Stimulated activated CD4-positive, alpha-beta T cell treated with anti-CD3 and anti-CD28 coated beads, Interleukin-4, amount 100 ng/mL, for 1 hour (primary cell): ENCODE measurements around the gene EREG.
"Not testable (repeated sequence)": the region's sequence is repeated elsewhere in the genome, so short reads cannot be mapped to it uniquely, and the experiment has no call there.

Experiments used
- DNase-seq: peaks from one replicate; pipeline ENCODE4 v3.0.0-alpha.2; 2020

EREG gene, protein sequence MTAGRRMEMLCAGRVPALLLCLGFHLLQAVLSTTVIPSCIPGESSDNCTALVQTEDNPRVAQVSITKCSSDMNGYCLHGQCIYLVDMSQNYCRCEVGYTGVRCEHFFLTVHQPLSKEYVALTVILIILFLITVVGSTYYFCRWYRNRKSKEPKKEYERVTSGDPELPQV

DNA sequence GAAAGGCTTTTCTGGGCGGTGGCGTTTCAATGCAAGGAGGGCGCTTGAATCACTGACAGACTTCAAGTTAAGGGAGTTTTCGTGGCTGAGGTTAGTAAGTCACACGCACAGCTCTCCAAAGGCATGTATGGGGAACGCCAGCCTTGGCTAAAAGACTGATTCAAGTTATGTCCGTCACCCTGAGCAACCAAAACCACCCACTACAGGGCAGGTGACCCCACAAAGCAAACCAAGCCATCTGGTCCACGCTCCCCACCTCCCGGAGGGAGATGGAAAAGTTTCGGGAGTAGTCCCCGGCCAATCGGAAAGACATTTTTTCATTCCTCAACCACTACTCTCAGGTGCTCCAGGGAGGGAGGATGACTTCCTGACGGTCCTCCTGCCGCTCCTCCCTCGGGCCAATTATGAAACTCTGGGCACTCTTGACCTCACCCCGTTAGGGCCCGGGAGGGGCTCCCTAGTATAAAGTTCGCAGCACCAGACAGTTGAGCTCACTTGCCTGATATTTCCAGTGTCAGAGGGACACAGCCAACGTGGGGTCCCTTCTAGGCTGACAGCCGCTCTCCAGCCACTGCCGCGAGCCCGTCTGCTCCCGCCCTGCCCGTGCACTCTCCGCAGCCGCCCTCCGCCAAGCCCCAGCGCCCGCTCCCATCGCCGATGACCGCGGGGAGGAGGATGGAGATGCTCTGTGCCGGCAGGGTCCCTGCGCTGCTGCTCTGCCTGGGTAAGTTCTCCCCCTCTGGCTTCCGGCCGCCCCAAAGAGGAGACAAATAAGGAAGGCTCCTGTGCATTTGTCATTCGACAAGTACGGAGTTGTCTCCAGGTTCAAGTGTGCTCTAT is at the start of gene EREG:
Gene EREG, plus strand, starts transcription at position 494 of the 840 bp plus-strand sequence. Its CDS starts 164 bp downstream, at position 658.
- peak; percentile 8 for DNase-seq

DNA sequence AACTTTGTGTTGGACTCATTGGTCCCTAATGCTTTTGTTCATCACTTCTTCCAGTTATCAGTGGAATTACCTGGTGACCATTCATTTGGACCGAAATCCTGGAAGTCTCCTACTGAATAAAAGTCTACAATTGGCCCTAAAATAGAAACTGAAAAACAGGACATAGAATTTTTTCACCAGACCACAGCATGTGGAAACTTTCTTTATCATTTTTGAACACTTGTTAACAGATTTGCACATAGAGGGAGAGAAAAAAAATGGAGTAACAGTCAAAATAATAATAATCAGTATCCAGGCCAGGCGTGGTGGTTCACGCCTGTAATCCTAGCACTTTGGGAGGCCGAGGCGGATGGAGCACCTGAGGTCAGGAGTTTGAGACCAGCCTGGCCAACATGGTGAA is 49.6 kb upstream of the EREG start:
- DNase-seq, result no peak

DNA sequence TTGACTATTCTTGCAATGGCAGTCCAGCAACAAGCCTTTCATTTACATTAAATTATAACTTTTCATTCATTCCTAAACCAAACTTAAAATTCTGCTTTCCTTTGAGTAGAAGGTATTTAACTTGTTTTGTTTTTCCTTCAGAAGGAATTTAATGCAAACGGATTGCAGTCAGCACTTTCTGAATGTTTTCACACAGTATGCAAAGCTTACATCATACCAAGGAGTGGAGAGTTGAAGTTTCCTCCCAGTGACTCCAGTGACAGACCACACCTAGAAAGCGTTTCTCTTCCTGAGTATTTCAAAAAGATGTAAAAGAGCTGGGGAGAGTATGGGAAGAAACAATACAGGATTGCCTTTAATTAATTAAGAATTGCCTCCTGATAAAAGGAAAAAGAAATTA is 48.5 kb upstream of the EREG start:
- DNase-seq, result no peak

DNA sequence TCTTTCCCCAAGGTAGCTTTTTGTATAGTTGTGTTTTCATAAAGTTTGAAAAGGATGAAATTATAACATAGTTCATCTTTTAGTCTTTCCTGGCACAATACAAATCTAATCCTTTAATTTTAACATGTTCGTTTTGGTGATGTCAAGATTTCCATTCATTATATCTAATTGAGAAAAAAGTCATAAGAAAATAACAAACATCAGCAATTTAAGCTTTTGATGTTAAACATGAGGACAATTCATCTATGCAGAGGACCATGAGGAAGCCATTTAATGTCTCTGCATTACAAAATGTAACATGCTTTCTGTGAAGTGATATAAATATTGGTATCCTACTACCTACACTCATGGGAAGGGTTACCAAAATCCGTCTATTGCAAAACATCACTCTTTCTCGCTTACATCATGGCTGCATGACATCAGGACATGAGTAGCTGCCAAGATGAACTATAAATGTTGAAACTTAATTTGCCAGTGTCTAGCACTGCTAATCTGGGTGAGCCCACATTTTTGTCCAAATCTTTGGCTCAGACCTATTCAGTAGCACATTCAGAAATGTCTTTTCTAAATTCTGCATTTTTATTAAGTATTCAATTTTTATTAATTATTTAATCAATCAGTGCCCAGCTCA is 47.2 kb upstream of the EREG start:
- DNase-seq, result no peak

DNA sequence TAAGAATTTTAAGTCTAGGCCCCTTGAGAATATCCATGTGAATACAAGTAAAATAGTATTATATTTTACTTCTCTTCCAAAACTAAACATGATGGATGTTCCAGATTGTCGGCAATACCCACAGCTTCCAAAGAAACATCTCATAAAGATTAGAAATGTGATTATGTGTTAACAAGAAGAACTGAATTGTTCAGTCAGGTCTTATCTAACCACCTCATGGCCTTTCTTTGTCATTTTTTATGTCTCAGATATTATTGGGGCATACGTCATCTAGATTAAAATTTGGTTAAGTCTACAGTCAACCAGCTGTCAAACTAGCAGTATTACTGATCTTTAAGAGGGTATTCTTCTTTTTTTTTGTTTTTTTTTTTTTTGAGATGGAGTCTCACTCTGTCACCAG is 46.7 kb upstream of the EREG start:
- DNase-seq, result no peak

DNA sequence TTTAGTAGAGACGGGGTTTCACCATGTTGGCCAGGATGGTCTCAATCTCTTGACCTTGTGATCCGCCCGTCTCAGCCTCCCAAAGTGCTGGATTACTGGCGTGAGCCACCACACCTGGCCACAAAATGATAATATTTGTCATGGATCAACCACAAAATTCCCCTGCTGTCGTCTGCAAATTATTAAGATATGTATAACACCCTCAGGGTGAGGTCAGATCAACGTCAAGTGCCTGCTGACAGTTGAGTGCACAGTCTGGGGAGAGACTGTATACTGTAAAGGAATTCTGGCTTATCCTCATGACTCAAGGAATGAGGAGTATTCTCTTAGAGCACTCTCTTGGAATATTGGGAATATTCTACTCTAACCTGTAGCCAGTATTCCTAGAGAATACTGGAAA is 45.5 kb upstream of the EREG start:
- no peak for DNase-seq

DNA sequence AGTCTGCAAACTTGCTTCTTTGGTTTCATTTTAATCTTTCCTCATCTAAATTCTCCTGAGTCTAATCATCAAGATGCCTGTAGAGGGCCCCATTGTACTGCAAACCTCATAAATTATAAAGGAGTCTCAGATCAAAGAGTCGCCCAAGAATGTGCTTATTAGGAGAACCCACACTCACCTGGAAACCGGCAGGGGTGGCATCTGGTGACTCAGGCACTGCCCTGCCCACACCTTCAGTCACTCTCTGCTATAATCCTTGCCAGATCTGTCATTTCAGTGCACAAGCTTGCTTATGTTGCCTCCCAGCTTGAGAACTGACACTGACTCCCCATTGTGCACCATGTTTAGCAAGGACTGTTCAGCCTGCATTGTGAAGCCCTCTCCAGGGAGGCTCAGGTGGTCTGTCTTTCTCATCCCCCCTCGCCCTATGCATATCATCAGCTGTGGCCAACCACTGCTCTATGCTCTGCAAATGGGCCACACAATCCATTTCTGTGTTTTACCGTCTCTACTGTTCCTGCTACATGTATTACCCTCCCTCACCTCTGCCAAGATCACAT is 44.3 kb upstream of the EREG start:
- peak; percentile 28 for DNase-seq

DNA sequence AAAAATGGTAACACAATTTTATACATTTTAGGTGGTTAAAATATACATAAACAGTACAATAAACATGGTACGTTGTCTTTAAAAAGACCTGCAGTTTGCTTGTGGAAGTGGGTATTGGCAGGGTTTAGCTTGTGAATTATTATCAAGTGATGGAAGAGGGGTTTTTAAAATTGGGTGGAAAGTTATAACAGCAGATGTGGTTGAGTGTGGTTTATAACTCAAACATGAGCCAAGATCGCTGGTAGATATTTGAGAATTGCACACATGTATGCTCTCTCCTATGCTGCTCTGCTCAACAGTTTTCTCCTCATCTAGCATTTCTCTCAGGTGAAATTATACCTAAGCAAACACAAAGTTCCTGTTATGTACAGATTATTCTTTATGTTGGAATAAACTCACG is 42.6 kb upstream of the EREG start:
- no peak for DNase-seq

DNA sequence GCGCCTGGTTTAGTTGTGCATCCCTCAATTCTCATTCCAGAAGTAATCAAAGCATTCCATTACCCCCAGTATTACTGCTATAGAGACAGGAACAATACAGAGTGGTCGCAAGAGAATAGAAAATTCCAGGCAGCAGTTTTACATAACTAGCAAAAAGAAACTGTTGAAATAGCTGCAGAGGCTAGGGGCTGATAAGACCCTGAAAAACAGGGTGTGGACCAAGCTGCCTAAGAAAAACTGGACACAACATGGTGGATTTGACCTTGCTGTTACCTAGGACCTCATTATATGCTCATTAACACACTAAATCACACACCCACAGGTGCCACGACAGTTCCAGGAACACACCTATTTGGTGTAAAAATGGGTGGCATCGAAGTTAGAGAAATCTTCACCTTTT is 41.3 kb upstream of the EREG start:
- DNase-seq, result no peak

DNA sequence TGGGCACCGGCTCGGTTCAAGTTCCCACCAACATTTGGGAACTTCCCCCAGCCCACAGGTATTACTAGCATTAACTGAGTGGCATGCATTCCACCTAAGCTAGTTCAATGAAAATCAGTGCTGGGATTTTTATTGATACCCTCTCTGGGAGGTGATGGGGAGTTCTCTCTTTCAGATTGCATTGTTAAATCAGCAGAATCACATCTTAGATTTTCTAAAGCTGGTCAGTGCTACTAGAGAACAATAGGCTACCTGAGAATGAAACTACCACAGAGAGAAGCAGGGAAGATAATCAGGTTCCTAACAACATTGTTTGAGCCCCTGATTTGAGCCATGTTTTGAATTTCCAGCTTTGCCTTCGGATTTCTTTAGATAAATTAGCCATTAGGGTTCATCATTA is 40.7 kb upstream of the EREG start:
- DNase-seq, result no peak

DNA sequence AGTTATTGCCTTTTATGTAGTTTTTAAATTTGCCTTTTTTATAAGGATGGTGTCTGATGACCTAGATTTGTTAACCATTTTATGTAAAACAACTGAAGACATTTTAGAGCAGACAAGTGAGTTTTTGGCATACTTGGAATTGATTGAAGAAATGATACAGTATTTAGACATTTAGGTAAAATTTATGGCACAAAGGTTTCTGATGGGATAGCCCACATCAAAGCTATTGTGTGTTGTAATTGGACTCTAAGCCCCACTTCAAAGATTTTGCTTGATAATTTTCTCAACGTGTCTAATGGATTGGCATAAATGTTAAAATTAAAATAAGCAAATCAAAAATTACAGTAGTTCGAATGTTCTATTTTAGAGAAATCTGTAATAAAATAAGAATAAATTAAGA is 39.1 kb upstream of the EREG start:
- DNase-seq, result no peak

DNA sequence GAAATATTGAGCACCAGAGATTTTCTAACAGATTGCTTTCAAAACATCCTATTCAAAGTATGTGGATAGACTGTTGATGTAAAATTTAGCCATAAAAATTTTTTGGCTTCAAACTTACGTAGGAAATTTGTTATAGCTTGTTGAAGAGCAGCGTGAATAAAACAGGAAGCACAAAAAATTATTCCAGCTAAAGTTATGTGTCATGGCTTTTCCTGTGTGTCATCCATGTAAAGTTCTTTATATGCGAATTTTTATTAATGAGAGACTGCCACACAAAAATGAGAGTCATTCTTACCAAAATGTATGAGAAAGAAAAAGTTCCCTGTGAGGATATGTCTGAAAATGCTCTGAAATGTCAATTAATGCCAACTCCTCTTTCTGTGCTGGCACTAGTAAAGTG is 37.2 kb upstream of the EREG start:
- DNase-seq, result no peak

DNA sequence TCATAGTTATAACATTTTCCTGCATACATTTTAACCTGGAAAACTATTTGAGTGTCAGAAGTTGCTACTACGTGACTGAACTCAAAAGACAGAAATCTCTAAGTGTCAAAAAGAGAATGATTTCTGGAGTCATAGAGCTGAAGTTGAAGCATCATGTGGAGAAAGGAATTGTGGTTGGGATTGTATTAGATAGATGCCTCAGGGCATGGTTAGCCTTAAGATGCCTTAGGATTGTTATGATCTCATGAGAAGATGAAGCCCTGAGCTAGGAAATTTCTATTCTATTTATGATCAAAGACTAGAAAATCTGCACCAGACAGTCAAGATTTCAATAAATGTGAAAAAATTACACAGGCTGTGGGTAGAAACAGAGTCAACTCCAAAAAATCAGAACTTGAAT is 36.4 kb upstream of the EREG start:
- no peak for DNase-seq

DNA sequence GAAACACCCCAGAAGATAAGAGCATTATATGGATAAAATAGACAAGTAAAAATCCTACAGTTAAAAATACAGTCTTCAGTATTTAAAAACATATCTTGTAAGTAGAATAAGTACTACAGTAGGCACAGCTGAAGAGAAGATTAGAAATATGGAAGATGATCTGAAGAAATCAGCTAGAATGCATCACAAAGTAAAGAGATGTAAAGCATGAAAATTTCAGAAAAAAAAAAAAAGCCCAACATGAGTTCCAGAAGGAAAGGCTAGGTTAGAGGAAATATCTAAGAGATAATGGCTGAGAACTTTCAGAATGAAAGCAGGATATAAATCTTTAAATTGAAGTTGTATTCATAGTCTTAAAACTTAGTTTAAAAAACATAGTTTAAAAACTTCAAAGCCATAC is 35.6 kb upstream of the EREG start:
- no peak for DNase-seq

DNA sequence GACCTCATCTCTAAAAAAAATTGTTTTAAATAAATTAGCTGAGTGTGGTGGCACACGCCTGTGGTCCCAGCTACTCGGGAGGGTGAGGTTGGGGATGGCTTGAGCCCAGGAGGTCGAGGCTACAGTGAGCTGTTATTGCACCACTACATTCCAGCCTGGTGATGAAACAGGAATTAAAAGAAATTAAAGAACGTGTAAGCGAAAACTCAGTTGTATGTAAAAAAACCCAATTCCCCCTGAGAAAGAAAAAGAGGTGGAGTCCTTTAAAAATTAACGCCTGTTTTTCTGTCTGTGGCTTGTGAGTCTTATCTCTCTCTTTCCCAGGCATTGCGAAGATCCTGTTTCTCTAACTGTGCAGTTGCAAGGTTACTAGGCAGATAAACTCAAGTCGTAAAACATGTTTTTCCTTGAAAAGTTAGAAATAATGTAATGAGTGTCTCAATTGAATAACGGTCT is 34.6 kb upstream of the EREG start:
- DNase-seq, result no peak

DNA sequence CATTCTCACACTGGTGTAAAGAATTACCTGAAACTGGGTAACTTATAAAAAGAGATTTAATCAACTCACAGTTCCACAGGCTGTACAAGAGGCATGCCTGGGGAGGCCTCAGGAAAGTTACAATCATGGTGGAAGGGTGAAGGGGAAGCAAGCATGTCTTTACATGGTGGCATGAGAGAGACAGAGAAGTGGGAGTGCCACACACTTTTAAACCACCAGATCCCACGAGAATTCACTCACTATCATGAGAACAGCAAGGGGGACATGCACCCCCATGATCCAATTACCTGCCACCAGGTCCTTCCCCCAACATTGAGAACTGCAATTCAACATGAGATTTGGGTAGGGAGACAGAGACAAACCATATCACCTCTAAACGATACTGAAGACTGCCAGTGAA is 33.7 kb upstream of the EREG start:
- DNase-seq, result no peak

DNA sequence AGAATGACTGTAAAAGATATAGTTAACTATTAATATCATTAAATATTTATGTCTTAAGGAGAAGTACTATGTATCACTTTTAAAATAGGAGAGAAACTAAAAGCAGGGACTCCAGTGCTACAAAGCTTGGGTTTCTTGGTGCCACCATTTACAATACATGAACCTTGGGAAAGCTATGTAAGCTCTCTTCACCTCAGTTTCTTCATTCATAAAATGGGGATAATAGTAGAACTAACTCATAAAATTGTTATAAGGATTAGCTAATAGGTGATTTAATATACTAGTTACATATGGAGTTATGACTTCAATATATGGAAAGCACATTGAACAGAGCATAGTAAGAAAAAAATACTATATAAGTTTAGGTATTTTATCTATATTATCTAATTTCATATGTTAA is 33.0 kb upstream of the EREG start:
- no peak for DNase-seq

DNA sequence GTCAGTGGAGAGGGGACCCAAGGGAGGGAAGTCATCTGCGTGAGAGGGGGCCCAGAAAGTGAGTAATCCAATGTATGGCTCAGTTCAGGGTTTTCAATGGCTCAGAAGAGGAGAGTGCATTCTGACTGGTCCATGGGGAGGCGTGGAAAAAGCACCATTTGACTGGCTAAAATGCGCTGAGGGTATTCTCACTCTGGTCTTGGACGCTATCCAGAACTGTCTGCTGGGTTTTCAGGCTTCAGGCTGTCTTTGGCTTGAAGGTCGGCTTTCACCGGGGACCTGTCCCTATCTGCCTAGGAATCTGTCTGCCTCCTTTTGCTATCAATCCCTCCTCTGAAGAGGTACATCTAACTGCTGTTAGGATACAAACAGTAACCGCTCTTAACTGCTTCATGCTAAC is 30.3 kb upstream of the EREG start:
- no peak for DNase-seq

DNA sequence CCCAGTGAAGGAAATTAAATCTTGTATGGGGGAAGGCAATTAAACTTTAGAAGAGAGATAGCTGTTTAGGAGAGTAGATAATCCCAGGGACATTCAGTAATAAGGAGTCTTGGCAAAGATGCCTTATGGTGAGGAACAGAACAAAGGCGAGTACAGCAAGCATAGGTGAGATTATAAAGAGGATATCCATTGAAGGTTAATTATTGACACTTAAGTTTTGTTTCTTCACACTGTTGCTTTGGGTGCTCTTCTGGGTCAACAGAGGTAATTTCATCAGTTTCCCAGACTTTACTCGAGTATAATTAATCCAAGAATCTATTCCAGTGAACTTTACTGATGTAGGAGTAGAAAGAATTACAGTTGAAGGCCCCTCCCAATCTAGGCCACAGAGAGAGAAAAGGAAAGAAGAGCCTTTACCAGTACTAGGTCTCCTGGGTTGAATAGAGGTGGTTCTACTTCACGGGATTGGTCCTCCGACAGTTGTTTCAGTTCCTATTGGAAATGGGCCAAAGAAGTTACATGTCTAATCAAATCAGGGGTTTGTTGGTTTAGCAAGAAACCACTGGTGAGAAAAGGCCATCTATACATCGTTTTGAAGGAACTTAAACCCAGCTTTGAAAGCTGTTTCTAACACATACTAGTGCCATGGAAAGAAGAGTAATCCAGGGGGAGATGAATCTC is 29.5 kb upstream of the EREG start:
- DNase-seq, result no peak

DNA sequence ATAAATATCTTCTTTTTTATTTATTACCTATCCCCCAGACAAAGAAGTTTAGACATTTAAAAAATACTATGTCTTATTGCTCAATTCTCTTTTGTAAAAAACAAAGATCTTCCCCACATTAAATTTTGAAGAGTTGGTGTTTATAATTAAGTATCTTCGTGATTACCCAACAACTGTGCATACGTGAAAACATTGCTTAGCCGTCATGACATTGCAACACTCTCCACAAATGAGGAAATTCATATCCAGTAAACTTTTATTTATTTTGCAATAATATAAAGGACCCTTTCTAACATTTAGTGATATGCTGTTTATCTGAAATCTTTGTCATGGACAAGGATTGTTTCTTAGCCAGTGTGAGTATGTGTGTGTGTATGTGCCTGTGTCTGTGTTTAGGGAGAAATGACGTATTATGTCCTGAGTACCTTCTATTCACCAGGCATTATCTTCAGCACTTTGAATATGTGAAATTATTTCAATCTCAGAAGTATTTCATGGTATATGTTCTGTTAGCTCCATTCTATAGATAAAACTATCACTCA is 26.1 kb upstream of the EREG start:
- no peak for DNase-seq

DNA sequence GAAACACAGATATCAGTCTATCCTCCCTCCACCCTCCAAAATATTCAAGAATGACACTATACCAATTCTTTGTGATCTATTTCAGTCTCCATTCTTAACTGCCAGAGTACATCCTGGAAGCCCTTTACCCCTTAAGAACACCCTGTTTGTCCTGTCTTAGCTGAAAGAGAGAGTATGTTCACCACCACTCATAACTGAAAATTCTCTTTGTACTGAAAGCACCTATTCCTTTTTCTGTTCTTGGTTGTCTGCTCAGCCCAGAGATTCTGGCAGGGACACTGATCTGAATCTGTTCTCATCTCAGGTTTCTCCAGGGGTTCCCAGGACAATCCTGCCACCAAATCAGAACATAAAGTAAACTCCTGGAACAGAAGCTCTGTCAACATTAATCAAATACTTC is 25.4 kb upstream of the EREG start:
- DNase-seq, result no peak

DNA sequence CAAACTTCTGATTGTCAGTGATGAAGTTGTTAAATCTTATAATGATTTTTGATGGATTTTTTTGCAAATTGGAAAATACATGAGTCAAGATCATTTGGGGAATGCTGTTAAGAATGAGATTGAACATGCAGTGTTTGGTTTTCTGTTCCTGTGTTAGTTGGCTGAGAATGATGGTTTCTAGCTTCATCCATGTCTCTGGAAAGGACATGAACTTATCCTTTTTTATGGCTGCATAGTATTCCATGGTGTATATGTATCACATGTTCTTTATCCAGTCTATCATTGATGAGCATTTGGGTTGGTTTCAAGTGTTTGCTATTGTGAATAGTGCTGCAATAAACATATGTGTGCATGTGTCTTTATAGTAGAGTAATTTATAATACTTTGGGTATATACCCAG is 24.5 kb upstream of the EREG start:
- DNase-seq, result not testable (repeated sequence)

DNA sequence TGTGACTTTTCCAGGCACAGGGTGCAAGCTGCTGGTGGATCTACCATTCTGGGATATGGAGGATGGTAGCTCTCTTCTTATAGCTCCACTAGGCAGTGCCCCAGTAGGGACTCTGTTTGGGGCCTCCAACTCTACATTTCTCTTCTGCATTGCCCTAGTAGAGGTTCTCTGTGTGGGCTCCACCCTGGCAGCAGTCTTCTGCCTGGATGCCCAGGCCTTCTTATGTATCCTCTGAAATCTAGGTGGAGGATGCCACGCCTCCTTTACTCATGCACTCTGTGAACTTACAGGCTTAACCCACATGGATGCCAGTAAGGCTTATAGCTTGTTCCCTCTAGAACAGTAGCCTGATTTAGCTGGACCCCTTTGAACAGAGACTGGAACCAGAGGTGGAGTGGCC is 20.9 kb upstream of the EREG start:
- no peak for DNase-seq
